B cell (primary cell): ENCODE data around the gene NPEPL1. TPM values are rescaled to one million over a fixed set of nuclear protein-coding genes. Genes with fewer than 3 reads are reported as not detected.
A peak's percentile ranks its signal among the peaks of the same experiment; 100 is the strongest.

ENCODE experiments used
- ATAC-seq: fragments of 200-7000 bp; cut with Tn5 transposase; one replicate; pipeline ENCODE4 v1.10.0; 2021; ENCODE audit warnings: low read depth, mild to moderate bottlenecking, moderate number of reproducible peaks, moderate library complexity
- CTCF ChIA-PET: fragments of 350-600 bp; sonication (Branson Sonifier 250); formaldehyde crosslinking; loops from one replicate; lab custom pipeline; 2021; ENCODE audit warnings: antibody characterized with exemption, inconsistent platforms; lab: Charles Lee
- POLR2A ChIA-PET: fragments of 350-600 bp; sonication (Branson Sonifier 250); formaldehyde crosslinking; loops from one replicate; lab custom pipeline; 2021; ENCODE audit warnings: antibody characterized with exemption; lab: Charles Lee
- DNase-seq: peaks from one replicate; pipeline ENCODE4 v3.0.0; 2013
- H2AFZ ChIP-seq: 2 replicates; pipeline ENCODE4 v1.6.1; 2012; ENCODE audit warnings: mild to moderate bottlenecking, low read depth, low read length; ENCODE audit not compliant: insufficient read depth, poor library complexity, severe bottlenecking
- H3K27ac ChIP-seq, 2 donors: 1 replicate in 1 of 2; 2 replicates in 1 of 2; pipeline ENCODE4 v1.5.1; 2012 to 2013; ENCODE audit warnings: low read length in 2 of 2, mild to moderate bottlenecking in 2 of 2, moderate library complexity in 1 of 2
- H3K27me3 ChIP-seq, 4 experiments: fragments of 200-600 bp in 1 of 4; sonication (generic) in 1 of 4; replicated peaks in 1 of 4; 1 replicate in 2 of 4; 2 replicates in 2 of 4; pipeline versions ENCODE4 v1.6.1 to v1.7.0; 2013 to 2016; ENCODE audit warnings: low read length in 3 of 4, mild to moderate bottlenecking in 2 of 4, mixed read lengths in 1 of 4, moderate library complexity in 1 of 4; ENCODE audit not compliant: insufficient read depth in 4 of 4, control insufficient read depth in 3 of 4; ENCODE audit errors: control extremely low read depth in 1 of 4
- H3K36me3 ChIP-seq, 2 experiments: replicated peaks in 1 of 2; 1 replicate in 1 of 2; 2 replicates in 1 of 2; pipeline versions ENCODE4 v1.6.1 to v1.7.1; 2013; ENCODE audit warnings: low read length in 1 of 2; ENCODE audit not compliant: insufficient read depth in 2 of 2, control insufficient read depth in 1 of 2; ENCODE audit errors: control extremely low read depth in 1 of 2, extremely low read depth in 1 of 2
- H3K4me1 ChIP-seq, 2 donors: fragments of 200-600 bp in 1 of 2; sonication (generic) in 1 of 2; 1 replicate in 1 of 2; 2 replicates in 1 of 2; pipeline versions ENCODE4 v1.5.1 to v1.6.1; 2013 to 2017; ENCODE audit warnings: low read length in 2 of 2; ENCODE audit not compliant: control insufficient read depth in 2 of 2, insufficient read depth in 2 of 2
- H3K4me2 ChIP-seq: replicated peaks from 2 replicates; pipeline ENCODE3; 2012; ENCODE audit warnings: mild to moderate bottlenecking, low read depth, low read length; ENCODE audit not compliant: poor library complexity, severe bottlenecking
- H3K4me3 ChIP-seq, 5 experiments: fragments of 200-600 bp in 1 of 5; sonication (generic) in 1 of 5; 1 replicate in 3 of 5; 2 replicates in 2 of 5; pipeline versions ENCODE4 v1.5.1 to v1.7.0; 2011 to 2016; ENCODE audit warnings: low read length in 4 of 5, mild to moderate bottlenecking in 4 of 5, low read depth in 2 of 5, control low read depth in 1 of 5, moderate library complexity in 1 of 5; ENCODE audit not compliant: insufficient read depth in 1 of 5; ENCODE audit errors: control extremely low read depth in 1 of 5, extremely low read depth in 1 of 5
- H3K79me2 ChIP-seq: fragments of 200-600 bp; sonication (generic); one replicate; pipeline ENCODE4 v1.6.0; 2016; ENCODE audit warnings: low read length; ENCODE audit not compliant: control insufficient read depth, insufficient read depth
- H3K9ac ChIP-seq: fragments of 200-600 bp; sonication (generic); 2 replicates; pipeline ENCODE4 v1.6.1; 2017; ENCODE audit warnings: mild to moderate bottlenecking, low read length, moderate library complexity
- H3K9me3 ChIP-seq, 3 donors: one replicate each; pipeline versions ENCODE4 v1.6.1 to v1.7.1; 2013; ENCODE audit warnings: low read length in 2 of 3; ENCODE audit not compliant: control insufficient read depth in 2 of 3, insufficient read depth in 1 of 3; ENCODE audit errors: control extremely low read depth in 1 of 3
- H4K20me1 ChIP-seq: 2 replicates; pipeline ENCODE4 v1.6.0; 2012; ENCODE audit warnings: mild to moderate bottlenecking, low read length; ENCODE audit not compliant: insufficient read depth, control insufficient read depth, poor library complexity, severe bottlenecking
- H3K27ac Mint-ChIP-seq: one replicate; pipeline ENCODE4 v1.8.0; 2021; ENCODE audit warnings: mixed read lengths
- H3K27me3 Mint-ChIP-seq: one replicate; pipeline ENCODE4 v1.8.0; 2021; ENCODE audit warnings: mixed read lengths
- H3K4me1 Mint-ChIP-seq: one replicate; pipeline ENCODE4 v1.8.0; 2021; ENCODE audit warnings: mixed read lengths
- H3K4me3 Mint-ChIP-seq: one replicate; pipeline ENCODE4 v1.8.0; 2021; ENCODE audit warnings: mixed read lengths
- H3K9me3 Mint-ChIP-seq: one replicate; pipeline ENCODE4 v1.8.0; 2022; ENCODE audit warnings: mixed read lengths; ENCODE audit not compliant: insufficient read depth
- EZH2 ChIP-seq: IDR thresholded peaks from 2 replicates; pipeline ENCODE4 v1.6.1; 2012; ENCODE audit warnings: borderline replicate concordance, low read depth, mild to moderate bottlenecking, moderate library complexity, low read length; ENCODE audit not compliant: insufficient read depth, poor library complexity, severe bottlenecking
- WGBS: methylation state at CpG from one replicate; pipeline ENCODE4 v1.1.5; 2013; ENCODE audit warnings: missing lambda C conversion rate; ENCODE audit not compliant: insufficient coverage; 5-methylcytosine and 5-hydroxymethylcytosine counted together
- intact Hi-C: fragments of 100-400 bp; cut with micrococcal nuclease; formaldehyde crosslinking; loops from one replicate; pipeline ENCODE4 v1.10.0; 2022
- polyA plus RNA-seq: library from polyadenylated mRNA; depleted of rRNA; stranded (reverse); fragments of >200 nt; gene quantifications from 2 replicates; pipeline ENCODE4 v1.2.3, GENCODE V29; 2012
- total RNA-seq, 2 donors: library from RNA; stranded (reverse); fragments of 120-200 nt in 1 of 2; gene quantifications; 1 replicate in 1 of 2; 2 replicates in 1 of 2; pipeline versions ENCODE4 v1.2.3 to v1.2.4, GENCODE V29; 2013 to 2022
- TF ChIP-seq, protein P1 (sequence below): fragments of 200-600 bp; IDR thresholded peaks from one replicate; pipeline ENCODE4 v1.8.0; 2022; ENCODE audit warnings: antibody characterized with exemption, mild to moderate bottlenecking

NPEPL1 gene
- total and polyA plus RNA-seq, 2 donors (not counting 1 experiment from before 2014, with no cell fraction given) = 34.3 to 45.1 TPM

DNA sequence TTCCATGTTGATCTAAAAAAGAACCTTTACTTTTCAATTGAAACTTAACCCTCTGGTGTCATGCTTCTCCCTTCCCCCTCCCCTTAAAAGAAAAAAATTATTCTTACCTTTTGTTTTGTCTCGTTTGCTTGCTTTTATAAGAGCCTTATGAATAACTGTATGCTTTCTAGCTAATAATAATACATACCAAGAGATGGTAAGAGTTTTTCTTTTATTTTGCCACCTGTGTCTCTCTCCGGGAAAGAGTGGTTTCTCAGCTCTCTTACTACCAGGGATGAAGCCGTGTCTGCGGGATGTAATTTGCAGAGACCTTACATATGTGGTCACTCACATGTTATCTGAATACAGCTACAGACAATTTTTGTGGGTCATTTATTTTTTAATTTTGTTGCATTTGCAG is 33.8 kb upstream of the NPEPL1 start:
- H3K27ac Mint-ChIP-seq = no peak overlapping the region
- POLR2A ChIA-PET = no interaction called here
- H3K9me3 Mint-ChIP-seq = no peaks in the 10 kb centered on the region
- WGBS = 100% methylated on average over 1 of the region's 4 CpGs
- H4K20me1 ChIP-seq = peaks cover 53% of the 10 kb centered on the region
- intact Hi-C loops = no loop called here
- H3K4me1 ChIP-seq = peaks cover 0 to 3% of the 10 kb centered on the region in 2 donors
- no peak overlapping the region for H3K4me2 ChIP-seq
- TF ChIP-seq, protein P1, sequence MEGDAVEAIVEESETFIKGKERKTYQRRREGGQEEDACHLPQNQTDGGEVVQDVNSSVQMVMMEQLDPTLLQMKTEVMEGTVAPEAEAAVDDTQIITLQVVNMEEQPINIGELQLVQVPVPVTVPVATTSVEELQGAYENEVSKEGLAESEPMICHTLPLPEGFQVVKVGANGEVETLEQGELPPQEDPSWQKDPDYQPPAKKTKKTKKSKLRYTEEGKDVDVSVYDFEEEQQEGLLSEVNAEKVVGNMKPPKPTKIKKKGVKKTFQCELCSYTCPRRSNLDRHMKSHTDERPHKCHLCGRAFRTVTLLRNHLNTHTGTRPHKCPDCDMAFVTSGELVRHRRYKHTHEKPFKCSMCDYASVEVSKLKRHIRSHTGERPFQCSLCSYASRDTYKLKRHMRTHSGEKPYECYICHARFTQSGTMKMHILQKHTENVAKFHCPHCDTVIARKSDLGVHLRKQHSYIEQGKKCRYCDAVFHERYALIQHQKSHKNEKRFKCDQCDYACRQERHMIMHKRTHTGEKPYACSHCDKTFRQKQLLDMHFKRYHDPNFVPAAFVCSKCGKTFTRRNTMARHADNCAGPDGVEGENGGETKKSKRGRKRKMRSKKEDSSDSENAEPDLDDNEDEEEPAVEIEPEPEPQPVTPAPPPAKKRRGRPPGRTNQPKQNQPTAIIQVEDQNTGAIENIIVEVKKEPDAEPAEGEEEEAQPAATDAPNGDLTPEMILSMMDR = no peak
- TF ChIP-seq EZH2 = no peak
- no peak overlapping the region for H3K27ac ChIP-seq
- DNase-seq (no peak), ATAC-seq (no peak)
- peaks cover 8 to 18% of the 10 kb centered on the region in 2 experiments for H3K36me3 ChIP-seq
- H3K9me3 ChIP-seq = no peaks in the 10 kb centered on the region
- H3K4me1 Mint-ChIP-seq = peaks cover 36% of the 10 kb centered on the region
- CTCF ChIA-PET = interaction anchor here (1.1 to 1.6 kb wide), 3 partner anchors 8 to 31 kb away, joined by 3 to 5 read pairs (median 4); partner anchors contain the start of gene STX16
- H3K4me3 Mint-ChIP-seq = no peak overlapping the region
- no peak overlapping the region for H2AFZ ChIP-seq
- no peaks in the 10 kb centered on the region for H3K27me3 Mint-ChIP-seq
- H3K9ac ChIP-seq = no peak overlapping the region
- H3K4me3 ChIP-seq = no peak overlapping the region
- H3K27me3 ChIP-seq = no peaks in the 10 kb centered on the region
- peaks cover 80% of the 10 kb centered on the region for H3K79me2 ChIP-seq

DNA sequence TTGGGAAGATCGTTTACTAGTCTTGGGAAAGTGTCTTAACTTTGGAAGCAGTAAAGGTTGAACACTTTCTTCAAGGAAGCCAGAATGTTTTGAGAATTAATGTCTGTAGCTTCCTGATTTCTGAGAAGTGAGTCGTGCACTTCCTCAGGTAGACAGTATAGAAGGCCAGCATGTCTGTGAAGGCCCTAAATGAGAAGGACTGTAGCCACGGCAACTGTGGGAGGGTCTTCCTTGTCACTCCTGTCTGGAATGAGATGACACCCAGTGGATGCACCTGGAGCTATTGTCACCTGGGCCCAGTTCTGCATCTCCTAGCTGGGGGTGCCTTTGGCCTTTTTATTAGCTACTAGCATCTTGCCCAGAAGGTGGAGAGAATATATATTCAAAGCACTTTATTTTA is 32.8 kb upstream of the NPEPL1 start:
- Histone ChIP-seq H3K4me1 (peaks cover 0 to 3% of the 10 kb centered on the region in 2 donors), H4K20me1 (peaks cover 62% of the 10 kb centered on the region), H3K4me3 (no peak overlapping the region), H3K4me2 (no peak overlapping the region), H3K36me3 (peaks cover 7 to 18% of the 10 kb centered on the region in 2 experiments), H3K9me3 (no peaks in the 10 kb centered on the region), H2AFZ (no peak overlapping the region), H3K27ac (peak overlapping the region in 1 of 2 donors; percentile 28), H3K79me2 (peaks cover 78% of the 10 kb centered on the region), H3K9ac (no peak overlapping the region), H3K27me3 (no peaks in the 10 kb centered on the region)
- H3K27me3 Mint-ChIP-seq = no peaks in the 10 kb centered on the region
- H3K4me1 Mint-ChIP-seq = peaks cover 36% of the 10 kb centered on the region
- ATAC-seq (no peak), DNase-seq (no peak)
- ChIA-PET POLR2A (no interaction called here), CTCF (interaction anchor here (1.1 to 1.6 kb wide), 3 partner anchors 9 to 30 kb away, joined by 3 to 5 read pairs (median 4); partner anchors contain the start of gene STX16)
- no peak overlapping the region for H3K27ac Mint-ChIP-seq
- TF ChIP-seq, protein P1 = no peak
- no peak for TF ChIP-seq EZH2
- no peak overlapping the region for H3K4me3 Mint-ChIP-seq
- WGBS = 38% methylated on average over 3 of the region's 3 CpGs
- no peaks in the 10 kb centered on the region for H3K9me3 Mint-ChIP-seq
- intact Hi-C loops = no loop called here
